ENCODE results near the gene BTBD18.

Gene BTBD18

GRCh38 chr11:57741132-57742086 lies 10.2 kb downstream of the BTBD18 start, which contains the start of gene SELENOH:
Gene SELENOH, plus strand, starts transcription at chr11:57741491. Its CDS starts 105 bp downstream, at chr11:57741596.
- in situ Hi-C loops (cut with HindIII; ENCODE audit: low sequenced_read_pairs), result no loop called here

GRCh38 chr11:57735619-57736298 lies 15.9 kb downstream of the BTBD18 start:
- in situ Hi-C loops (cut with HindIII; ENCODE audit: low sequenced_read_pairs), result no loop called here

GRCh38 chr11:57732661-57733060 lies 19.0 kb downstream of the BTBD18 start:
- in situ Hi-C loops (cut with HindIII; ENCODE audit: low sequenced_read_pairs), result no loop called here

- in situ Hi-C loops (cut with HindIII; ENCODE audit: low sequenced_read_pairs), result no loop called here
Measured at GRCh38 chr11:57729479-57729878, 22.1 kb downstream of the BTBD18 start.

- in situ Hi-C loops (cut with HindIII; ENCODE audit: low sequenced_read_pairs), result no loop called here
Measured at GRCh38 chr11:57728829-57729228, 22.8 kb downstream of the BTBD18 start.

GRCh38 chr11:57727185-57727584 lies 24.4 kb downstream of the BTBD18 start:
- in situ Hi-C loops (cut with HindIII; ENCODE audit: low sequenced_read_pairs), result no loop called here

GRCh38 chr11:57716726-57717125 lies 34.9 kb downstream of the BTBD18 start:
- in situ Hi-C loops (cut with HindIII; ENCODE audit: low sequenced_read_pairs), result loop anchor here (25.0 kb wide), 1 partner anchor 96 kb away; no protein-coding TSS in a partner anchor

GRCh38 chr11:57713835-57714234 lies 37.8 kb downstream of the BTBD18 start:
- in situ Hi-C loops (cut with HindIII; ENCODE audit: low sequenced_read_pairs), result loop anchor here (25.0 kb wide), 1 partner anchor 98 kb away; no protein-coding TSS in a partner anchor

GRCh38 chr11:57712256-57713150 lies 39.1 kb downstream of the BTBD18 start, which contains the start of gene TMX2:
Gene TMX2, plus strand, starts transcription at chr11:57712593. Its CDS starts 26 bp downstream, at chr11:57712619.
- in situ Hi-C loops (cut with HindIII; ENCODE audit: low sequenced_read_pairs), result loop anchor here (25.0 kb wide), 1 partner anchor 100 kb away; no protein-coding TSS in a partner anchor

GRCh38 chr11:57711414-57712255 lies 40.0 kb downstream of the BTBD18 start, which contains the start of gene MED19:
Gene MED19, minus strand, starts transcription at chr11:57712215. Its CDS starts 36 bp downstream, at chr11:57712179.
- in situ Hi-C loops (cut with HindIII; ENCODE audit: low sequenced_read_pairs), result loop anchor here (25.0 kb wide), 1 partner anchor 101 kb away; no protein-coding TSS in a partner anchor

GRCh38 chr11:57709802-57710367 lies 41.7 kb downstream of the BTBD18 start:
- in situ Hi-C loops (cut with HindIII; ENCODE audit: low sequenced_read_pairs), result loop anchor here (25.0 kb wide), 1 partner anchor 102 kb away; no protein-coding TSS in a partner anchor

GRCh38 chr11:57705432-57705831 lies 46.2 kb downstream of the BTBD18 start:
- in situ Hi-C loops (cut with HindIII; ENCODE audit: low sequenced_read_pairs), result loop anchor here (25.0 kb wide), 1 partner anchor 107 kb away; no protein-coding TSS in a partner anchor

- in situ Hi-C loops (cut with HindIII; ENCODE audit: low sequenced_read_pairs), result loop anchor here (25.0 kb wide), 1 partner anchor 107 kb away; no protein-coding TSS in a partner anchor
Measured at GRCh38 chr11:57704932-57705331, 46.7 kb downstream of the BTBD18 start.

GRCh38 chr11:57703341-57703740 lies 48.3 kb downstream of the BTBD18 start:
- in situ Hi-C loops (cut with HindIII; ENCODE audit: low sequenced_read_pairs), result loop anchor here (25.0 kb wide), 1 partner anchor 109 kb away; no protein-coding TSS in a partner anchor

GRCh38 chr11:57700425-57700824 lies 51.2 kb downstream of the BTBD18 start:
- in situ Hi-C loops (cut with HindIII; ENCODE audit: low sequenced_read_pairs), result loop anchor here (25.0 kb wide), 1 partner anchor 112 kb away; no protein-coding TSS in a partner anchor

- in situ Hi-C loops (cut with HindIII; ENCODE audit: low sequenced_read_pairs), result loop anchor here (25.0 kb wide), 1 partner anchor 112 kb away; no protein-coding TSS in a partner anchor
Measured at GRCh38 chr11:57699813-57700212, 51.8 kb downstream of the BTBD18 start.

- in situ Hi-C loops (cut with HindIII; ENCODE audit: low sequenced_read_pairs), result no loop called here
Measured at GRCh38 chr11:57698843-57699365, 52.7 kb downstream of the BTBD18 start.
